Stimulated activated CD8-positive, alpha-beta memory T cell treated with anti-CD3 and anti-CD28 coated beads, Interleukin-7, amount 100 ng/mL, for 1 hour (primary cell): ENCODE measurements around the gene MKLN1.

Experiments used
- DNase-seq, 2 donors: peaks; one replicate each; pipeline ENCODE4 v3.0.0-alpha.2; 2020; ENCODE audit warnings: low read depth in 2 of 2

The MKLN1 gene

DNA sequence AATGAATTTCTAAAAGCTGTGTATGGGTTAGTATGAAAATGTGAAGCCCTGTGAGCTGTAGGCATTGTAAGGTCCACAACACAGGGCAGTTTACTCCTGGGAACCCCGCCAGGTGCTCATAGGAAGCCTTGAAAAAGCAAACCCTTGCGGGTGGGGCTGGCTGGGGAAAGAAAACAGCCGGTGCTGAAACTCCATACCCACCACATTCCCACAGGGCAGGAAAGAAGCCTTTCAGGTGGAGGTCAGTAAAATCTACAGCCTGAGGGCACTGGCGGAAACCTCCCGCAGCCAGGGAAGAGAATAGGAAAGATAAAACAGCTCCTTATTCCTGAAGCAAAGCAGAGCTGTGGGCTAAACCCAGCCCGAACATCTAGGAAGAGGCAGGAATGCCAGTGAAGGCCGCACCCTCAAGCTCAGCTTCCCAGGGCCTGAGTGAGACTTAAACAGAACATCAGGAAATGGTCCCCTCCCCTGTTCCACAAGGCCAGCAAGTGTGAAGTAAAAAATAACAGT is 194.0 kb downstream of the MKLN1 start:
- DNase-seq: no peak

DNA sequence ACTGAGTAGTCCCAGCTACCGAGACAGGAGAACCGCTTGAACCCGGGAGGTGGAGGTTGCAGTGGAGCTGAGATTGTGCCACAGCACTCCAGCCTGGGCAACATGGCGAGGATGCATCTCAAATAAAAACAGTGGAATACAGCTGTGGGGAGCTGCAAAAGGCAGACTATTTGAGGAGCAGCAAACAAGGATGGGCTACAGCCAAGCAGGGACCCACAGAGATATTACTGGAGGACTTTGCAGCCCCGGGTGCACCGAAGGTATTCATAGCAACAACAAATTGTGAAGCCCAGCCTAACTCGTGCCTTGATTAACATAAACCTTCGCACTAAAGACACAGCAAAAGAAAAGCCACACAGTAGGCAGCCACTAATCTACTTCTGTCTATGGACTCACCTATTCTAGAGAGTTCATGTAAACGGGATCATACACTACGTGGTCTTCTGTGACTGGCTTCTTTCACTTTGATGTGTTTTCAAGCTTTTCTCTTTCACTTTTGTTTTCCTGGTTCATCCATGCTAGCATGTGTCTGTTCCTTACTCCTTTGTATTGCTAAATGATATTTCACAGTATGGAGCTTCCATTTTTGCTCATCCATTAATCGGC is 194.8 kb downstream of the MKLN1 start:
- no peak for DNase-seq

GRCh38 chr7:131524115-131524514 is 196.4 kb downstream of the MKLN1 start:
- no peak for DNase-seq

GRCh38 chr7:131524703-131525102 is 197.0 kb downstream of the MKLN1 start:
- no peak for DNase-seq

DNA sequence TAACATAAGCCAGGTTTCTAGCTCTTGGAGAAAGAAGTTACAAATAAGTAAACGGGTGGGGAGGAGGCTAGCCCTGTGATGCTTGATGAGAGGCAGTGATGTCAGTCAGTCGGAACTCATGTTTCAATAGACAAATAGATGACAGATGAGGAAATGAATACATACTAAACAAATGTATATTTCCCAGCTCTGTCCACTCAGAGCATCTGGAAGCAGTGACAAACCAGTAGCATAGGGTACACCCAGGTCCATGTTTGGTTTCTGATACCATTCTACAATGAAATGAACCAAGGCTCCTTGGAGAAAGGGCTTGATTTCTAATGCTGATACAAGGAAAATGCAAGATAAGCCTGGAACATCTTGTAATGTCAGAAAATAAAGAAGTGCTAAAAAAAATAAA is 198.1 kb downstream of the MKLN1 start:
- DNase-seq: no peak

- no peak for DNase-seq
These were observed 199.8 kb downstream of the MKLN1 start for GRCh38 chr7:131527456-131527855.

GRCh38 chr7:131529179-131529578 is 201.5 kb downstream of the MKLN1 start:
- DNase-seq: no peak

DNA sequence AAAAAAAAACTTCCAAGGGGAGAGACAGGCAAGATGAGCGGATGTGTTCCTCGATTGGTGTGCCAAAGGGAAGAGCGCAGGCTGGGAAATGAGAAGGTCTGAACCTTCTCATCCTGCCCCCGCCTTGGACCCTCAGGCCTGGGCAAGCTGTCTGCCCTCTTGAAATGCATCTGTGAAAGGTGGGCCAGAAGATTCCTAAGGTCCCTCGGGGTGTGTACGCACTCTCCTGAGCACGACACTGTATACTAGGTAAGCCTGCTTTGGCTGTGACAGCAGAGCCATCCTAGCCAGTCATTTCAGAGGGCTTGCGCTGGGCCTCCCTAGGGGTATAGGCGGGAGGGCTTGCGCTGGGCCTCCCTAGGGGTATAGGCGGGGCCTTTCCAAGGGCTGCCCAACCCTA is 201.9 kb downstream of the MKLN1 start:
- DNase-seq: no peak

GRCh38 chr7:131530137-131530536 is 202.5 kb downstream of the MKLN1 start:
- no peak for DNase-seq

GRCh38 chr7:131532570-131533091 is 205.0 kb downstream of the MKLN1 start:
- DNase-seq: no peak

GRCh38 chr7:131533151-131533559 is 205.5 kb downstream of the MKLN1 start:
- no peak for DNase-seq

DNA sequence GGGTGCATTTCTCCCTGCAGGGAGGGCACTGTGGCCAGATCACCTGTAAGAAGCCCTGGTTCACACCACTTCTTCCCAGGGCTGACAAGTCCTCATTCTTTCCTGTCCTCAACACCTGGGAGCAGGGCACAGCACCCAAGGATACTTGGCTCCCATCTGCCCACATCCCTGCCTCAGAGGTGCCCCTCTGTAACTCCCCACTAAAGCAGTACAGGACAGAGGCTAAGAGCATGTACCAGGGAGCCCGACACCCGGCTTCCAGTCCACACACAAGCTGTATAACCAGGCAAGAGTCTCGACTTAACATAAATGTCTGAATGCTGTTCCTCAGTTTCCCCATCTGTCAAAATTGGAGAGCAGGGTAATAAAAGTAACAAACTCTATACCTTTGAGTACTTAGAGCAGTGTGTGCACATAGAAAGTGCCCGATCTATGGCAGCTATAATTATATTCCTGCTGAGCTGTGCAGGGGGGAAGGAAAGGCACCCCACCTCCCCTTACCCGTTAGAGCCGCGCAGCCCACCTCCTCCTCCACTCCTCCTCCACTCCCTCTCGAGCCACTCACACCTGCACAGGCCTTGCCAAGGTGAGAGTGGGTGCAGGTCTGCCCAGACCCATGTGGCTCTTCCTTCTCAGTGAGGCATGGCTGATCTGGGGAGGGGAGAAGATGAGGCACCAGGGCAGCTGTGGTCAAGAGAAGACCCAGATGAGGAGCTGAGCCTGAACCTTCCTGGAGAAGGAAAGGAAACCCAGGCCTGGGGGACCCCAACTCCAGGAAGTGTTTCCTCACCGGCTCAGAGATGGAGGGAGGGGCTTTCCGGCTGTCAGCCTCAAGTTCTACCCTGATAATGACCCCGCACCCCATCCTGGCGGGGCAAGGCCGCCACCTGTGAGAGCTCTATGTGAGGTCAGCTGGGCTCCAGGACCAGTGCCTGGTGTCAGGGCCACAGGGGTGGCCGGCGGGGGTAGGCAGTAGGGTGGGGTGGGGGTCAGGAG is 206.2 kb downstream of the MKLN1 start:
- DNase-seq: no peak

GRCh38 chr7:131536361-131536849 is 208.7 kb downstream of the MKLN1 start:
- no peak for DNase-seq

GRCh38 chr7:131537571-131537978 is 209.9 kb downstream of the MKLN1 start:
- DNase-seq: no peak

DNA sequence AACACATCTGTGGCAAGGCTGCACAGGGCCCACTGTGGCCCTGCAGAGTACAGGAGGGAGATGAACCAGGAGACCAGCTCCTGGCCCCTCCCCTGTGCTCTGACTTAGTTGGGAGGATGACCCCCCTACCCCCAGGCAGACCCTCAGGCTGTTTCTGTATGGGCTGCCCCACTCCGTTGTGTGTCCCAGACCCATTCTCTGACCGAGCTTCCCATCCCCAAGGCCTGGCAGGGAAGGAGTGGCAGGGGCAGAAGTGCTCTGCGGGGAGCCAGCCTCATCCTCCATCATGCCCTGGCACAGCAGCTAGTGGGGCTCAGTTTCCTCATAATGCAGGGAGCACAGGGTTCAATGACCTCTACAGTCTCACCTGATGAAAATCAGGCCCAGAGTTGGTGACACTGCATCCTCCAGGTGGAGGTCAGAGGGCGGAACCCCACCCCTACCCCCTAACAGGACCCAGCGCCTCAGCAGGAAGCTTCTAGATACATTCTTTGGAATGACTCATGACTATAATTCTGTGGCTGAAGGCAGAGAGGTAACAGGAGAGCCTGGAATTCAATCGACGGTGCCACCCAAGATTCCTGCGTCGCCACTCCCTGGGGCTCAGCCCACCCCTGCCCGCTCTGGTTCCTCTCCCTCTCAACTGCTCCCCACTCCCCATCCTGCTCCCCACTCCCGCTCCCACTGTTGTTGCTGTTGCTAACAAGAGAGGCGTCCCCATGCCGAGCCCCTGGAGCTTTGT is 210.6 kb downstream of the MKLN1 start:
- no peak for DNase-seq

- DNase-seq: no peak
These were observed 211.1 kb downstream of the MKLN1 start for GRCh38 chr7:131538813-131539179.

DNA sequence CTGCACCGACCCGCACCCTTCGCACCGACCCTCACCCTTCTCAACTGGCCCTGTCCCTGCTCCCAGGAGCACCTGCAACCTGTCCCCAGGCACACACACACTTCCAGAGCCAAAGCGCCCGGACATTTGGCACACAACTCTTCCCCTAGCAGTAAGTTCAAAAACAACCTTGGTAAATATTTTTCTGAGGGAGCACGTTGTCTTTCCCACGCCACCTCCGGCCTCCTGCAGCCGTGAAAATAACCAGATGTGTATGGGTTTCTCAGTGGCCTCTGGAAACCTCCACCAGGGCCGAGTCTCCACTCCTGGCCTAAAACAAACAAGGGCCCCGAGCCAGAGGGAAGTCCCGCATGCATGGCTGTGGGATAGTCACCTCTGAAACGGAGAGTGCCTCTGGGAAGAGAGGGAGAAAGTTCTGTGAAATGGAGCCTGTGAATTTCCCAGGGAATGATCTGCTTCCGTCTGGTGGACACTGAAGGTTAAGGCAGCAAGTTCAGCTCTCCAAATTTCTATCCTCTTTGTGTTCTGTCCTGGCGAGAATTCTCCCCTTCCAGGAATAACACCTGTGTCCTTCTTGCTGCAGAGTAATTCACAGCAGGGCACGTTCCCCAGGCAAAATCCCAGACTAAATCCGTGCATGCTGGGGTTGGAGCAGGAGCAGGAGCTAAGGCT is 213.0 kb downstream of the MKLN1 start:
- DNase-seq: no peak

DNA sequence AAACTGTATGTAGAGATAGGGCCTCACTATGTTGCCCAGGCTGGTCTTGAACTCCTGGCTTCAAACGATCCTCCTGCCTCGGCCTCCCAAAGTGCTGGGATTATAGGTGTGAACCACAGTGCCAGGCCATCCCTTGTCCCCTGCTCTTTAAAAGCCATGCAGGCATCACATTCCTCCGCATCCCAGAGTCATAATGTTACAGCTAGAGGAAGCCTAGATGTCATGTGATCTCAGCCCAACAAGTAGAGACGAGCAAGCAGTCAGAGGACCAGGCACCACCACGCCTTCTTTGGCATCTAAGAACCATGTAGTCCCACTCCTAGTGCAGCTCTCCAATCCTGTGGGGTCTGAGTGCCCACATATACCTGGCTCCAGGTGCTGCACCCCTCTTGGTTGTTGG is 215.6 kb downstream of the MKLN1 start:
- no peak for DNase-seq

DNA sequence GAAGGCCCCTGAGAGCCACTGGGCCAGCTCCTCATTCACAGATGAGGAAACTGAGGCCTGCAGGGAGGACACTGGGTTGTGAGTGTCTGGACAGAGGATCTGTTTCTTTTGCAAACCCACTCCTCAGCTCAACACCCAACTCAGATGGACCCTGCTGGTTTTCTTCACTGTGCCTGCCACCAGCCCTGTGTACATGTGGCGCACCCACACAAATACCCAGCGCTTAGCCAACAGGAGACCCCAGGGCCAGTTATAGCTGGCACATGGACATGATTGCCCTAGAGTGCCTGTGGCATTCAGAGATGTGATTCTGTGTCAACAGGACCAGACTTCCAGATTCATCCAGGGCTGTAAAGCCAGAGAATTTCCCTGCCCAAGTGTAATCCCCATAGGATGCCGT is 216.3 kb downstream of the MKLN1 start:
- no peak for DNase-seq

- DNase-seq: no peak
These were observed 217.0 kb downstream of the MKLN1 start for GRCh38 chr7:131544449-131545301.
